Tibial artery (tissue), 4 donors: ENCODE measurements around the gene PLTP.

Source experiments
- DNase-seq, 2 donors: peaks; one replicate each; pipeline ENCODE4 v3.0.0-alpha.2; 2019
- H3K27ac ChIP-seq, 2 donors: fragments of 200-600 bp; sonication (generic) in 1 of 2; 1 replicate in 1 of 2; 2 replicates in 1 of 2; pipeline ENCODE4 v1.5.1; 2018 to 2019; ENCODE audit warnings: mild to moderate bottlenecking in 1 of 2
- H3K27me3 ChIP-seq, 2 donors: fragments of 200-600 bp; sonication (generic) in 1 of 2; one replicate each; pipeline versions ENCODE4 v1.5.1 to v1.6.0; 2016 to 2019
- H3K36me3 ChIP-seq, 3 donors: fragments of 200-600 bp; sonication (generic) in 2 of 3; one replicate each; pipeline ENCODE4 v1.5.1; 2016 to 2019; ENCODE audit warnings: mild to moderate bottlenecking in 2 of 3
- H3K4me1 ChIP-seq, 4 donors: fragments of 200-600 bp; sonication (generic) in 2 of 4; 1 replicate in 3 of 4; 2 replicates in 1 of 4; pipeline ENCODE4 v1.5.1; 2016 to 2019
- H3K4me3 ChIP-seq, 2 donors: fragments of 200-600 bp; sonication (generic) in 1 of 2; 1 replicate in 1 of 2; 2 replicates in 1 of 2; pipeline ENCODE4 v1.5.1; 2018 to 2019; ENCODE audit warnings: mild to moderate bottlenecking in 2 of 2
- H3K9me3 ChIP-seq, 3 donors: fragments of 200-600 bp; sonication (generic) in 1 of 3; one replicate each; pipeline ENCODE4 v1.5.1; 2016 to 2019
- CTCF ChIP-seq, 2 experiments: fragments of 200-600 bp in 1 of 2; fragments of 450-650 bp in 1 of 2; IDR thresholded peaks; one replicate each; pipeline ENCODE4 v1.5.1; 2017 to 2019; ENCODE audit warnings: antibody characterized with exemption in 2 of 2, mild to moderate bottlenecking in 1 of 2, moderate library complexity in 1 of 2
- intact Hi-C: fragments of 100-400 bp; cut with DNase I; formaldehyde crosslinking; loops from one replicate; pipeline ENCODE4 v1.15.0; 2023; ENCODE audit warnings: low total_unique reads

PLTP gene

GRCh38 chr20:45851501-45851900, 60.5 kb downstream of the PLTP start:
- H3K4me1 ChIP-seq, result peaks cover 0 to 24% (median 20%) of the 10 kb centered on the region in 4 donors
- H3K9me3 ChIP-seq, result no peaks in the 10 kb centered on the region
- no peaks in the 10 kb centered on the region for H3K27me3 ChIP-seq
- intact Hi-C loops, result no loop called here
- H3K36me3 ChIP-seq, result peaks cover 17 to 64% (median 17%) of the 10 kb centered on the region in 3 donors
- no peak for TF ChIP-seq CTCF (IDR thresholded peaks at IDR 0.05)
- DNase-seq, result no peak
- H3K27ac ChIP-seq, result no peak overlapping the region
- H3K4me3 ChIP-seq, result no peak overlapping the region

GRCh38 chr20:45850926-45851325, 61.0 kb downstream of the PLTP start:
- intact Hi-C loops, result no loop called here
- no peak for DNase-seq
- no peak for TF ChIP-seq CTCF (IDR thresholded peaks at IDR 0.05)
- peaks cover 0 to 18% (median 16%) of the 10 kb centered on the region in 4 donors for H3K4me1 ChIP-seq
- peaks cover 17 to 70% (median 23%) of the 10 kb centered on the region in 3 donors for H3K36me3 ChIP-seq
- H3K4me3 ChIP-seq, result no peak overlapping the region
- H3K27ac ChIP-seq, result no peak overlapping the region
- no peaks in the 10 kb centered on the region for H3K27me3 ChIP-seq
- no peaks in the 10 kb centered on the region for H3K9me3 ChIP-seq

GRCh38 chr20:45850238-45850637, 61.7 kb downstream of the PLTP start:
- intact Hi-C loops, result no loop called here
- Histone ChIP-seq H3K4me3 (no peak overlapping the region), H3K27me3 (no peaks in the 10 kb centered on the region), H3K9me3 (no peaks in the 10 kb centered on the region), H3K36me3 (peaks cover 21 to 76% (median 27%) of the 10 kb centered on the region in 3 donors), H3K27ac (no peak overlapping the region), H3K4me1 (peaks cover 0 to 11% (median 9%) of the 10 kb centered on the region in 4 donors)
- DNase-seq, result no peak
- no peak for TF ChIP-seq CTCF (IDR thresholded peaks at IDR 0.05)

GRCh38 chr20:45848969-45849582, 62.9 kb downstream of the PLTP start:
- H3K27ac ChIP-seq, result no peak overlapping the region
- no peak for DNase-seq
- H3K36me3 ChIP-seq, result peaks cover 31 to 82% (median 34%) of the 10 kb centered on the region in 3 donors

More at GRCh38 chr20:45848969-45849582, 62.9 kb downstream of the PLTP start:
- no peak overlapping the region for H3K4me3 ChIP-seq
- intact Hi-C loops, result no loop called here
- no peak for TF ChIP-seq CTCF (IDR thresholded peaks at IDR 0.05)
- H3K27me3 ChIP-seq, result no peaks in the 10 kb centered on the region
- no peaks in the 10 kb centered on the region for H3K4me1 ChIP-seq
- H3K9me3 ChIP-seq, result no peaks in the 10 kb centered on the region
